Measurements from ENCODE around the gene BMAL1.

GRCh38 chr11:13310443-13310842, 32.9 kb downstream of the BMAL1 start:
- no peak for TF ChIP-seq ZFP3 (CRISPR knock-in tag; IDR thresholded peaks at IDR 0.05)
- no peak for TF ChIP-seq RARB (CRISPR knock-in tag; IDR thresholded peaks at IDR 0.05)
